Thoracic aorta (tissue), 2 donors: Measurements from ENCODE around the gene SLC6A11. TPM values are rescaled to one million over a fixed set of nuclear protein-coding genes. Genes with fewer than 3 reads are reported as not detected.

Experiments used
- ATAC-seq: fragments of 150-250 bp; one replicate; pipeline ENCODE4 v1.8.0; 2017; ENCODE audit warnings: low read depth; ENCODE audit not compliant: insufficient number of reproducible peaks, low FRiP score
- DNase-seq: peaks from one replicate; pipeline ENCODE4 v3.0.0-alpha.2; 2020; ENCODE audit warnings: low spot score
- H3K27ac ChIP-seq, 2 donors: fragments of 200-600 bp; sonication (generic); 1 replicate in 1 of 2; 2 replicates in 1 of 2; pipeline ENCODE4 v1.5.1; 2016; ENCODE audit warnings: mild to moderate bottlenecking in 2 of 2, moderate library complexity in 2 of 2
- H3K27me3 ChIP-seq: fragments of 200-600 bp; sonication (generic); replicated peaks from 2 replicates; pipeline ENCODE4 v1.6.0; 2016; ENCODE audit warnings: mild to moderate bottlenecking; ENCODE audit not compliant: insufficient read depth
- H3K36me3 ChIP-seq: fragments of 200-600 bp; sonication (generic); one replicate; pipeline ENCODE4 v1.5.1; 2016
- H3K4me1 ChIP-seq, 2 donors: fragments of 200-600 bp; sonication (generic); 1 replicate in 1 of 2; 2 replicates in 1 of 2; pipeline versions ENCODE4 v1.5.1 to v1.6.0; 2016; ENCODE audit warnings: low read depth in 2 of 2, mild to moderate bottlenecking in 1 of 2; ENCODE audit not compliant: control insufficient read depth in 1 of 2
- H3K4me3 ChIP-seq: fragments of 200-600 bp; sonication (generic); 2 replicates; pipeline ENCODE4 v1.5.1; 2016; ENCODE audit warnings: mild to moderate bottlenecking
- H3K9me3 ChIP-seq: fragments of 200-600 bp; sonication (generic); 2 replicates; pipeline ENCODE4 v1.5.1; 2016
- total RNA-seq, 2 donors: library from RNA; depleted of rRNA; stranded (reverse); fragments of >200 nt; gene quantifications; one replicate each; pipeline versions ENCODE4 v1.1.0 to v1.2.3, GENCODE V29; 2016
- TF ChIP-seq, protein P1 (sequence below): fragments of 200-600 bp; sonication (generic); IDR thresholded peaks from one replicate; pipeline ENCODE4 v1.5.1; 2019; ENCODE audit warnings: antibody characterized with exemption

The SLC6A11 gene
- total RNA-seq, 2 donors from 2014 or later: not detected

DNA sequence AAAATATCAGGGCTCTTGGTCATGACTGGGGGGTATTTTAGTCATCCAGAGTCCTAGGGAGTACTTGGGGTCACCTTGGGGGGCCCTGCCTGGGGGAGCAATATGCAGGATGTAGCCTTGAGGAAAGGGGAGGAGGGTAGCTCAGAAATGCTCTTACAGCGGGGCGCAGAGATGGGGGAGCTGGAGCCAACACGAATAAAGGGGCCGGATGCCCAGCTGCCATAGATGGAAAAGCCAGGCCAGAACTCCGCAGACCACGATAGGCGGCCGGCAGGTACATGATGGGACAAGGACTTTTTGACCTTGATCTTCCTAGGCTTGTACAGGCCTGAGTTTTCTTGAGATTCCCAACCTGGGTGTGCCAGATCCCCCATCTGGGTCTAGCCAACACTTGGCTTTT lies 128.8 kb downstream of the SLC6A11 start:
- H3K27ac ChIP-seq: no peak overlapping the region
- H3K36me3 ChIP-seq: no peaks in the 10 kb centered on the region
- no peaks in the 10 kb centered on the region for H3K27me3 ChIP-seq
- no peaks in the 10 kb centered on the region for H3K4me1 ChIP-seq
- ATAC-seq: no peak
- TF ChIP-seq, protein P1, sequence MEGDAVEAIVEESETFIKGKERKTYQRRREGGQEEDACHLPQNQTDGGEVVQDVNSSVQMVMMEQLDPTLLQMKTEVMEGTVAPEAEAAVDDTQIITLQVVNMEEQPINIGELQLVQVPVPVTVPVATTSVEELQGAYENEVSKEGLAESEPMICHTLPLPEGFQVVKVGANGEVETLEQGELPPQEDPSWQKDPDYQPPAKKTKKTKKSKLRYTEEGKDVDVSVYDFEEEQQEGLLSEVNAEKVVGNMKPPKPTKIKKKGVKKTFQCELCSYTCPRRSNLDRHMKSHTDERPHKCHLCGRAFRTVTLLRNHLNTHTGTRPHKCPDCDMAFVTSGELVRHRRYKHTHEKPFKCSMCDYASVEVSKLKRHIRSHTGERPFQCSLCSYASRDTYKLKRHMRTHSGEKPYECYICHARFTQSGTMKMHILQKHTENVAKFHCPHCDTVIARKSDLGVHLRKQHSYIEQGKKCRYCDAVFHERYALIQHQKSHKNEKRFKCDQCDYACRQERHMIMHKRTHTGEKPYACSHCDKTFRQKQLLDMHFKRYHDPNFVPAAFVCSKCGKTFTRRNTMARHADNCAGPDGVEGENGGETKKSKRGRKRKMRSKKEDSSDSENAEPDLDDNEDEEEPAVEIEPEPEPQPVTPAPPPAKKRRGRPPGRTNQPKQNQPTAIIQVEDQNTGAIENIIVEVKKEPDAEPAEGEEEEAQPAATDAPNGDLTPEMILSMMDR: no peak
- H3K9me3 ChIP-seq: no peaks in the 10 kb centered on the region
- H3K4me3 ChIP-seq: no peak overlapping the region
- no peak for DNase-seq

DNA sequence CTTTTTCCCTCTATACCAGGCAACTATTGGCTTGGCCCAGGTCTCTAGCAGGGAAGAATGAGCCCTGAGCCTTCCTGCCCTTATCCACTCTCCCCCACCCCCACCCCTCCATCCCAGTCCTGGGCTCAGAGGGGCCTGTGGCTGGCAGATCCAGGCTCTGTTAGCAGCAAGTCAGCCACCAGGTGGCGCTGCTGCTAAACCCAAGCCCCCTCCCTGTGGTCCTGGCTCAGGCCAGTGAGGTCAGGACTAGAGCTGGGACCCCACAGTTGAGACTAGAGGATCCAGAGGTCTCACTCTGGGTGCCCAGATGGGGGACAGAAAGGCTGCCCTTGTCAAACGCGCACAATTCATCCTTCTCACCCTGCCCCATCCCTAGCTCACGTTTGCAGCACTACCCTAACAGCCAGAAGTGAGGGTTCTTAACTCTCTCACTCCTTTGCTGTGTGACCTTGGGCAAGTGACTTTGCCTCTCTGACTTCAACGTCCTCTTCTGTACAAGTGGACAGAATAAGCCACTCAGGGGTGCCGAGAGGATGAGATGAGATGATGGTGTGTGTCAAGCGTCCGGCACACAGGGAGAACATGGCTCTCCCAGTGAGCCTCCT lies 129.8 kb downstream of the SLC6A11 start:
- Histone ChIP-seq H3K27ac (no peak overlapping the region), H3K4me1 (no peaks in the 10 kb centered on the region), H3K4me3 (no peak overlapping the region), H3K27me3 (no peaks in the 10 kb centered on the region), H3K9me3 (no peaks in the 10 kb centered on the region), H3K36me3 (no peaks in the 10 kb centered on the region)
- no peak for ATAC-seq
- TF ChIP-seq, protein P1: peak; percentile 83
- peak; percentile 13 for DNase-seq

DNA sequence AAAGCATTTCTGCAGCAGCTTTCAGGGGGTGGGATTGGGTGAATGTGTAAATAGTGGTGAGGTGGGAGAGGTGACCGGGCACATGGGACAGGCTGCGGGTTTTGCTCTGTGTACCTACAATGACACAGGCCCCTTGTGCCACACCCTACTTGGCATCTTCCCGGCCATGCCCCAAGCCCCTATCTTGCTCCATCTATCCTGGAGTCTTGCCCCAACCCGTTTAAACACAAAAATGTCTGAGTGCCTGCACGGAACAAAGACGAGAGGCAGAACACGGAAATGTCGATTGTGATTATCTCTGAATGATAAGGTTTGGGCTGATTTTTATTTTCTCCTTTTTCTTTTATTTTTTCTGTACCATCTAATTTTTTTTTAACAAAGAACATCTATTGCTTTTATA lies 130.5 kb downstream of the SLC6A11 start:
- DNase-seq: no peak

DNA sequence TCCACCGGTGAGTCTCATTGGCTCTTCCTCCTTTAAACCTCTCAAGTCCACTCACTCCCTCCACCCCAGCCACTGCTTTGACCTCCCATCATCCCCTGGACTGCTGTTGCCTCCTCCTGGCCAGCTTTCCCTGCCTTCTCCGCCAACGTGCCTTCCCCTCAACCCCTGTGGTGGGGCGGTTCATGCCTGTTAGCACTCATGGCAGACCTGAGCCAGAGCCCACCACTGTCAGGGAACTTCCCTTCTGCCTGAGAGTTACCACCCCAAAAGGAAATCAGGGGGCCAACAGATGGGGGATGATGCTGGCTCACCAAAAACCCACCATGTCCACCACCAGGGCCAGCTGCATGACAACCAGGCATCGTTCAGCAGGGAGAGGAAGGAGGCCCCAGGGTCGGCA lies 132.3 kb downstream of the SLC6A11 start:
- Histone ChIP-seq H3K4me1 (peaks cover 0 to 10% of the 10 kb centered on the region in 2 donors), H3K27ac (no peak overlapping the region), H3K9me3 (no peaks in the 10 kb centered on the region), H3K27me3 (no peaks in the 10 kb centered on the region), H3K36me3 (no peaks in the 10 kb centered on the region), H3K4me3 (no peak overlapping the region)
- ATAC-seq (no peak), DNase-seq (no peak)
- TF ChIP-seq, protein P1: no peak

More for the DNA sequence above, 130.5 kb downstream of the SLC6A11 start:
- peaks cover 0 to 7% of the 10 kb centered on the region in 2 donors for H3K4me1 ChIP-seq
- H3K27ac ChIP-seq: no peak overlapping the region
- H3K36me3 ChIP-seq: no peaks in the 10 kb centered on the region
- H3K4me3 ChIP-seq: no peak overlapping the region
- no peaks in the 10 kb centered on the region for H3K27me3 ChIP-seq
- ATAC-seq: no peak
- TF ChIP-seq, protein P1: no peak
- H3K9me3 ChIP-seq: no peaks in the 10 kb centered on the region

DNA sequence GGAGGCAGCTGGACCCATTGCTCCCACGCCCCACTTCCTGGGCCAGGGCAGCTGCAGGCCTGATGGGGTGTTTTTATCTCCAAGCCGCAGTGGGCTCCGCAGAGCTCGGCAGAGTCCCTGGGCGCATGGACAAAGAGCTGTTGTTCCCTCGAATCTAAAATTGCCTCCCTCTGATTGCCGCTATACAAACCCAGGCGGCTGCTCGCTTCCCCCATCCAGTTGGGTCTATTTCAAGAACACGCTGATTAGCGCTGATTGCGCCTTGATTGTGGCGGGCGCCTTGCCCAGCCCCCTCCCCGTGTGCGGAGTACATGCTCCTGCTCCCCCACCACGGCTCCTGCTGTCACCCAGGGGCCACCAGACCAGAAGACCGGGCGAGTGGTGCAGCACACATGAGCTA lies 133.2 kb downstream of the SLC6A11 start:
- peaks cover 0 to 10% of the 10 kb centered on the region in 2 donors for H3K4me1 ChIP-seq
- H3K4me3 ChIP-seq: no peak overlapping the region
- no peak overlapping the region for H3K27ac ChIP-seq
- H3K27me3 ChIP-seq: no peaks in the 10 kb centered on the region
- no peaks in the 10 kb centered on the region for H3K9me3 ChIP-seq
- ATAC-seq: no peak
- no peak for DNase-seq
- TF ChIP-seq, protein P1: no peak
- H3K36me3 ChIP-seq: no peaks in the 10 kb centered on the region
